ENCODE measurements around the gene FOXRED1.
"Not testable (repeated sequence)": the region's sequence is repeated elsewhere in the genome, so short reads cannot be mapped to it uniquely, and the experiment has no call there.

Gene FOXRED1

DNA sequence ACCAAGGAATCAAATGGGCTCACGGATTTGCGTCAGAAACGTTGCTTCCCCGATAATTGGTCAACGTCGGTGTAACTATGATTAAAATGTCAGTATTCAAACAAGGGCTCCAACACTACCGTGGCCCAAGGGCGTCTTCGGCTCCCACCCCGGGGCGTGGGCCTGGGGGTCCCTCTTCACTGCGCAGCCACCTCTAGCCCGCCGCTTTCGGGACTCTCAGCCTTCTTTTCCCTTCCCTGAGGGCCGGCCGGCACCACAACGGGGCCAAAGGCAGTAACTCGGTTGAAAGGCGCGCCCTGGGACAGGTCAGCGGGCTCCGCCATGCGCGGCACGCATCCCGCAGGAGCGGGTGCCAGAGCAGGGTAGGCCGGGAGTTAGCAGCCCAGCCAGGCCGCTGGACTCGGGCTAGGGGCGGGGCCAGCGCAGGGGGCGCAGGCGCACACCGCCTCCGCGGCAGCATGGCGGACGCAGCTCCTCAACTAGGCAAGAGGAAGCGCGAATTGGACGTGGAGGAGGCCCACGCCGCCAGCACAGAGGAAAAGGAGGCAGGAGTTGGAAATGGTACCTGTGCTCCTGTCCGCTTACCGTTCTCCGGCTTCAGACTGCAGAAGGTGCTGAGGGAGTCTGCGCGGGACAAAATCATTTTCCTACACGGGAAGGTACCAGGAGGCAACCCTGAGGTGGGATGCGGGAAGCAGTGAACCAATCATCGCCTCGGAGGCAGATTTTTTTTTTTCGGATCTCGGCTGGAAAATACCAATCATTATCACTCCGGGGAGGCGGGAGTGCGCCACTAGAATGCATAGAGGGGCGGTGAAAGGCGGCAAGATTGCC lies 34.9 kb downstream of the FOXRED1 start, which contains the start of gene DCPS:
TSS of gene DCPS (plus strand) at position 438 of the 834 bp plus-strand sequence. CDS start at position 459, 21 bp downstream.
- TF ChIP-seq, protein P1, sequence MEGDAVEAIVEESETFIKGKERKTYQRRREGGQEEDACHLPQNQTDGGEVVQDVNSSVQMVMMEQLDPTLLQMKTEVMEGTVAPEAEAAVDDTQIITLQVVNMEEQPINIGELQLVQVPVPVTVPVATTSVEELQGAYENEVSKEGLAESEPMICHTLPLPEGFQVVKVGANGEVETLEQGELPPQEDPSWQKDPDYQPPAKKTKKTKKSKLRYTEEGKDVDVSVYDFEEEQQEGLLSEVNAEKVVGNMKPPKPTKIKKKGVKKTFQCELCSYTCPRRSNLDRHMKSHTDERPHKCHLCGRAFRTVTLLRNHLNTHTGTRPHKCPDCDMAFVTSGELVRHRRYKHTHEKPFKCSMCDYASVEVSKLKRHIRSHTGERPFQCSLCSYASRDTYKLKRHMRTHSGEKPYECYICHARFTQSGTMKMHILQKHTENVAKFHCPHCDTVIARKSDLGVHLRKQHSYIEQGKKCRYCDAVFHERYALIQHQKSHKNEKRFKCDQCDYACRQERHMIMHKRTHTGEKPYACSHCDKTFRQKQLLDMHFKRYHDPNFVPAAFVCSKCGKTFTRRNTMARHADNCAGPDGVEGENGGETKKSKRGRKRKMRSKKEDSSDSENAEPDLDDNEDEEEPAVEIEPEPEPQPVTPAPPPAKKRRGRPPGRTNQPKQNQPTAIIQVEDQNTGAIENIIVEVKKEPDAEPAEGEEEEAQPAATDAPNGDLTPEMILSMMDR (conservative IDR thresholded peaks at IDR 0.05), result no peak
- TF ChIP-seq ZFX (IDR thresholded peaks at IDR 0.05), result peak; percentile 92; the same call in 1 of the 2 replicates
- peak within 1 kb of the TSS; percentile 90 for H3K27ac ChIP-seq

DNA sequence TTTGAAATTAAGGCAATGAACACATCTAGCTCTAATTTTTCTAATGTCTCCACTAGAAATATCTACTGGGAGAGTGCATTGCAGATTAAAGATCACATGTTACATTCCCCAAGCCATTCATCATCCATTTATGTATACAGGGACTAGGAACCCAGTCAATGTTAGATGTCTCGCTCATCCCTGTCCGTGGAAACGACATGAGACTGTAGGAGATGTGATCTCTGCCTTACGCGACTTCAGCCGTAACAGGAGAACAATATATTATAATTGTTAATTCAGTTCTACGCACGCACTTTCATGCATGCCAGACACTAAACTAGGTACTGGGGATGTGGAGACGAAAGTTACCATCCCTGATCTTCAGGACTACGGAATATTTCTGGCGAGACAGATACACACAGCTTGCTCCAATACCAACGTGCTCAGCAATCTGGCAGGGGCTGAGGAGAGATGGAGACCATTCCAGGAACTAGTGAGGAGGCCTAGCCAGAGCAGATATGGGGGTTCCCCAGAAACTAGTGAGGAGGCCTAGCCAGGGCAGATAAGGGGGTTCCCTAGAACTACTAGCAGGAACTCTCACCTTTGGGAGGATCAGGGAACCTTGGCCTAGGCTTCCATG lies 35.6 kb downstream of the FOXRED1 start:
- TF ChIP-seq, protein P1 (conservative IDR thresholded peaks at IDR 0.05), result no peak
- TF ChIP-seq ZFX (IDR thresholded peaks at IDR 0.05), result no peak
- peak overlapping the region; percentile 90 for H3K27ac ChIP-seq

DNA sequence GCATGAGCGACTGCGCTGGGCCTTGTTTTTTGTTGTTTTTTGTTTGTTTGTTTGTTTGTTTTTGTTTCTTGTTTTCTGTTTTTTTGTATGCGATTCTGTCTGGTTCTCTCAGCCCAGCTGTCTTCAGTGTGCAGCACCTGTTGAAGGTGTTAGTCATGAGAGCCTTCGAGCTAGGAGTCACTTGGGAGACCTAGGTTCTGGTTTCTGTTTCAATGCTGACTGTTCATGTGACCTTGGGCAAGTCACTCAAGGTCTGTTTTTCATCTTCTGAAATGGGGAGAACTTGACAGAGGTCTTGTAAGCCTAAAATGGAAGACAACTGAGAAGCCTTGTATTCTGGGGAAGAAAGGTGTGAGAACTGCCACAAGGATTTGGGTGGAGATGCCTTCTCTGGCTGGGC lies 36.7 kb downstream of the FOXRED1 start:
- TF ChIP-seq, protein P1 (conservative IDR thresholded peaks at IDR 0.05), result no peak
- no peak for TF ChIP-seq ZFX (IDR thresholded peaks at IDR 0.05)
- no peak overlapping the region for H3K27ac ChIP-seq

DNA sequence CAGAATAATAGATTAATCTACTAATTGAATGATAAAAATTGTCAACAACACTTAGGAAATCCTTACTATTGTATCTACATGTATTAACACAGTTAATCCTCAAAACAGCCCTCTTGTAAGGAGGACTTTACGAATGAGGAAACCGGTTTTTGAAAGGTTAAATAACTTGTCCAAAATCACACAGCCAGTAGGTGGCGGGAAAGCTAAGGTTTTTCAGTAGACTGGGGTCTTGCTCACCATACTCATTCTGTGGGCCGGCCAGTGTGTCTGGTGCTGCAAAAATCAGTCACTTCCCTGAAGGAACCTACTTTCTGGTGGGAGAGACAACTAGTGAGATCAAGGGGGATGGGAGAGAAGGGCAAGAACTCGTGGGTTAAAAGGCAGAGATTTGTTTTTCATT lies 38.8 kb downstream of the FOXRED1 start:
- no peak overlapping the region for H3K27ac ChIP-seq
- TF ChIP-seq, protein P1 (conservative IDR thresholded peaks at IDR 0.05), result no peak
- TF ChIP-seq ZFX (IDR thresholded peaks at IDR 0.05), result no peak

DNA sequence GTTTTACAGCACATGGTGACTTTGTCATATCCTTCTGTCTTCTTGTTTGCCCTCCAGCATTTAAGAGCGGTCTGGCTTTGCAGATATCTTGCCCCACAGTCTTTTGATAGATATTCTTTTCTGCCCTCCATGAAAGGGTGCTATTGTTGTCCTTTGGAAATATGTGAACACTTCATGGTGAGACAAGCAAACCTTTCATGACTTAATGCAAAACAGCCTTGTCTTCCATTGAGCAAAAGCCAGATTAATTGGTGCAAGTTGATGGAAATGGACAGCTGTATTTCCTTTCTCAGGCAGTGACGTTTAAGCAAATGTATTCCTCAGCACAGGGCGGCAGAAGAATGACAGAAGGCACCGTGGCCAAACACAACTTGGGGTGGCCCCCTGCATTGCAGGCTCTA lies 39.3 kb downstream of the FOXRED1 start:
- no peak for TF ChIP-seq ZFX (IDR thresholded peaks at IDR 0.05)
- TF ChIP-seq, protein P1 (conservative IDR thresholded peaks at IDR 0.05), result no peak
- H3K27ac ChIP-seq, result no peak overlapping the region

DNA sequence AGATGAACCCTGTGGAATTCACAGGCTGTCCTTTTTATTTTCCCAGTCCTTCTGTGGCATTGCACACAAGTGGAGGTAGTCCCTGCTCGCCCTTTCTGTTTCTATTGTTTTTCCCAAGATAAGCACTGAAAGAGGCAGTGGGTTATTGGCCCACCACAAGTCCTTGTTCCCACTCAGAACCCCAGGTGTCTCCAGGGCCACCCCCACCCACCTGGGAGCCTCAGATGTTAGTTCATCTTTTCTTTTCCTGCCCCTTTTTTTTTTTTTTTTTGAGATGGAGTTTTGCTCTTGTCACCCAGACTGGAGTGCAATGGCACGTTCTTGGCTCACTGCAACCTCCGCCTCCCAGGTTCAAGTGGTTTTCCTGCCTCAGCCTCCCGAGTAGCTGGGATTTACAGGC lies 39.8 kb downstream of the FOXRED1 start:
- not testable (repeated sequence) for H3K27ac ChIP-seq

DNA sequence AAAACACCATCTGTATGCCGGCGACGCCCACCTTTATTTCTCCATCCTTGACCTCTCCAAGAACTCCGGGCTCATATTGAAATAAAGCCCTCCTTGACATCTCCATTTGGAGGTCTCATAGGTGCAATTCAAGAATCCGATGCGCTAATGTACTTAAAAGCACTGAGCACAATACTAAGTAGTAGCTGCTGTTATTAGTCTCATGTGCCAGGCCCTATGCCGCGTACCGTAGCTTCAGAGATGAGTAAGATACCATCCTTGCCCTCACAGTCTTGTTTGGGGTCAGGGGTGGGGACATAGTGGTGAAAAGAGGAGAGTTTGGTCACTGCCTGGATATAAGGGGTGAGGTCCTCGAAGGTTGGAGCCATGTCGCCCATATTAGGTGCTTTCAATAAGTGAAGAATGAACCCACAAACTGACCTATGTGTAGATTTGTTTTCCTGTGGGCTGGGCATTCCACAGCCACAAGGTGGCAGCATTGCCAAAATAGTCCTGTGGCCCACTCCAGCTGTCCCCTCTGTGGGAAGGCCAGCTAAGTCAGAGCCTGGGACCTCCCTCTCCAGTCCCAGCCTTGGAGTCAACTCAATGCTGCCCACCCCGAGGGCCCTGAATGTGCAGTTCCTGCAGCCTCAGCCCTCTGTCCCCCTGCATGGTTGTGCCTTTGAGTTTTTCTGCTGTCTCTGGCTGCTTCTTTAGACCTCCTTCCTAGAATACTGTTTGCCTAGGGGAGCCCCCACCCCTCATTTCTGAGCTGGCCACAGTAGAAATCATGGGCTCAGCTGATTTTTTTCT lies 41.4 kb downstream of the FOXRED1 start:
- TF ChIP-seq, protein P1 (conservative IDR thresholded peaks at IDR 0.05), result peak; percentile 91
- TF ChIP-seq ZFX (IDR thresholded peaks at IDR 0.05), result no peak
- H3K27ac ChIP-seq, result no peak overlapping the region
